GM18867 (cell line): ENCODE results near the gene GPC6.
"Not testable (repeated sequence)": the region's sequence is repeated elsewhere in the genome, so short reads cannot be mapped to it uniquely, and the experiment has no call there.

ENCODE experiments used
- ATAC-seq: cut with Tn5 transposase; IDR thresholded peaks from one replicate; pipeline ENCODE4 v1.9.1; 2021; ENCODE audit warnings: mild to moderate bottlenecking, moderate library complexity; ENCODE audit not compliant: unreplicated experiment

The GPC6 gene

GRCh38 chr13:94329754-94330551, 1103.3 kb downstream of the GPC6 start:
- ATAC-seq: no peak

- ATAC-seq: no peak
Measured at GRCh38 chr13:94330552-94331071, 1104.0 kb downstream of the GPC6 start.

- ATAC-seq: no peak
Measured at GRCh38 chr13:94331281-94331680, 1104.7 kb downstream of the GPC6 start.

GRCh38 chr13:94332359-94333096, 1105.9 kb downstream of the GPC6 start:
- ATAC-seq: no peak

GRCh38 chr13:94333131-94333820, 1106.7 kb downstream of the GPC6 start:
- no peak for ATAC-seq

GRCh38 chr13:94335761-94336526, 1109.3 kb downstream of the GPC6 start:
- ATAC-seq: no peak

- ATAC-seq: no peak
Measured at GRCh38 chr13:94339116-94339687, 1112.6 kb downstream of the GPC6 start.

GRCh38 chr13:94342436-94343242, 1116.0 kb downstream of the GPC6 start:
- ATAC-seq: no peak

- no peak for ATAC-seq
Measured at GRCh38 chr13:94343243-94343585, 1116.6 kb downstream of the GPC6 start.

GRCh38 chr13:94343687-94344086, 1117.1 kb downstream of the GPC6 start:
- not testable (repeated sequence) for ATAC-seq

GRCh38 chr13:94344126-94344818, 1117.7 kb downstream of the GPC6 start:
- ATAC-seq: no peak

GRCh38 chr13:94345374-94346195, 1119.0 kb downstream of the GPC6 start:
- ATAC-seq: no peak

GRCh38 chr13:94346261-94347019, 1119.8 kb downstream of the GPC6 start:
- no peak for ATAC-seq

- ATAC-seq: peak; percentile 62
Measured at GRCh38 chr13:94351292-94351990, 1124.8 kb downstream of the GPC6 start.

- ATAC-seq: no peak
Measured at GRCh38 chr13:94352057-94352456, 1125.5 kb downstream of the GPC6 start.

- no peak for ATAC-seq
Measured at GRCh38 chr13:94353167-94353710, 1126.6 kb downstream of the GPC6 start.
